HCT116 (cell line): ENCODE data around the gene FBXO31. TPM values are rescaled to one million over a fixed set of nuclear protein-coding genes. Genes with fewer than 3 reads are reported as not detected.

Source experiments
- ATAC-seq: fragments of 200-7000 bp; cut with Tn5 transposase; 2 replicates; pipeline ENCODE4 v1.9.1; 2020; ENCODE audit warnings: mild to moderate bottlenecking, moderate library complexity
- BruUV-seq: library from RNA; stranded (reverse); fragments of 400-500 nt; replicated peaks from 2 replicates; lab custom pipeline; 2021; lab: Mats Ljungman, UMichigan
- CTCF ChIA-PET: fragments of 300-600 bp; sonication (Branson Sonifier 250); formaldehyde crosslinking; loops from one replicate; lab custom pipeline; 2021; ENCODE audit warnings: antibody characterized with exemption; lab: Charles Lee
- POLR2A ChIA-PET: fragments of 300-600, 350-600 bp; sonication (Branson Sonifier 250); formaldehyde crosslinking; loops from one replicate; lab custom pipeline; 2021; ENCODE audit warnings: antibody characterized with exemption; lab: Charles Lee
- RAD21 ChIA-PET, 2 experiments: fragments of 300-600 bp; sonication (Branson Sonifier 250); formaldehyde crosslinking; loops; one replicate each; lab custom pipeline; 2023; ENCODE audit warnings: low total read pairs in 2 of 2; ENCODE audit not compliant: uncharacterized antibody in 2 of 2, unreplicated experiment in 2 of 2, low non-redundant PET in 1 of 2; lab: Charles Lee
- DNase-seq: peaks from one replicate; pipeline ENCODE4 v3.0.0-alpha.2; 2010; ENCODE audit warnings: low read depth, low spot score
- H2AFZ ChIP-seq: fragments of 200-600 bp; shearing (Covaris generic), sonication (generic); 2 replicates; pipeline ENCODE4 v1.6.1; 2017; ENCODE audit warnings: low read depth, mixed run types, mixed read lengths, antibody characterized with exemption, low read length; ENCODE audit not compliant: poor library complexity, severe bottlenecking
- H3K27ac ChIP-seq: 2 replicates; pipeline ENCODE4 v1.5.1; 2012; ENCODE audit warnings: low read depth, low read length
- H3K27me3 ChIP-seq: fragments of 200-600 bp; sonication (generic); 2 replicates; pipeline ENCODE4 v1.6.1; 2016; ENCODE audit warnings: mixed run types, low read length, mixed read lengths; ENCODE audit not compliant: insufficient read depth
- H3K36me3 ChIP-seq, 2 experiments: fragments of 200-500 bp in 1 of 2; fragments of 200-600 bp in 1 of 2; sonication (Bioruptor generic) in 1 of 2; sonication (generic) in 1 of 2; 2 replicates each; pipeline versions ENCODE4 v1.5.1 to v1.6.1; 2014 to 2016; ENCODE audit warnings: low read length in 2 of 2, inconsistent platforms in 1 of 2, mixed read lengths in 1 of 2, mixed run types in 1 of 2; ENCODE audit not compliant: insufficient read depth in 2 of 2, control insufficient read depth in 1 of 2
- H3K4me1 ChIP-seq, 2 experiments: fragments of 200-600 bp in 1 of 2; sonication (generic) in 1 of 2; 2 replicates each; pipeline versions ENCODE4 v1.5.1 to v1.6.1; 2012 to 2017; ENCODE audit warnings: low read length in 2 of 2, inconsistent platforms in 1 of 2, mild to moderate bottlenecking in 1 of 2, mixed read lengths in 1 of 2, mixed run types in 1 of 2, moderate library complexity in 1 of 2; ENCODE audit not compliant: insufficient read depth in 2 of 2, control insufficient read depth in 1 of 2
- H3K4me2 ChIP-seq: fragments of 200-600 bp; sonication (generic); 2 replicates; pipeline ENCODE4 v1.6.1; 2017; ENCODE audit warnings: mixed run types, low read length, mixed read lengths
- H3K4me3 ChIP-seq, 2 experiments: fragments of 200-600 bp in 1 of 2; sonication (generic) in 1 of 2; replicated peaks in 1 of 2; 2 replicates each; pipeline ENCODE4 v1.5.1; 2011 to 2016; ENCODE audit warnings: low read length in 2 of 2, control low read depth in 1 of 2, low read depth in 1 of 2, mild to moderate bottlenecking in 1 of 2, mixed read lengths in 1 of 2, mixed run types in 1 of 2
- H3K79me2 ChIP-seq: fragments of 200-600 bp; sonication (generic); 2 replicates; pipeline ENCODE4 v1.6.1; 2017; ENCODE audit warnings: mild to moderate bottlenecking, mixed run types, low read length, moderate library complexity, mixed read lengths; ENCODE audit not compliant: insufficient read depth
- H3K9ac ChIP-seq: fragments of 200-600 bp; sonication (generic); 2 replicates; pipeline ENCODE4 v1.6.1; 2016; ENCODE audit warnings: low read length, mixed read lengths
- H3K9me2 ChIP-seq: fragments of 200-600 bp; sonication (generic), shearing (Covaris generic); 2 replicates; pipeline ENCODE4 v1.6.1; 2017; ENCODE audit warnings: mixed run types, mild to moderate bottlenecking, moderate library complexity; ENCODE audit not compliant: insufficient read depth
- H3K9me3 ChIP-seq, 2 experiments: fragments of 200-500 bp in 1 of 2; fragments of 200-600 bp in 1 of 2; sonication (Bioruptor generic) in 1 of 2; sonication (generic) in 1 of 2; 2 replicates each; pipeline ENCODE4 v1.6.1; 2014 to 2017; ENCODE audit warnings: low read length in 2 of 2, mixed read lengths in 2 of 2, inconsistent platforms in 1 of 2, low read depth in 1 of 2, mild to moderate bottlenecking in 1 of 2, mixed run types in 1 of 2, moderate library complexity in 1 of 2; ENCODE audit not compliant: control insufficient read depth in 1 of 2, insufficient read depth in 1 of 2
- H4K20me1 ChIP-seq: fragments of 200-600 bp; sonication (generic), shearing (Covaris generic); 2 replicates; pipeline ENCODE4 v1.6.1; 2017; ENCODE audit warnings: mixed run types, mild to moderate bottlenecking, moderate library complexity; ENCODE audit not compliant: insufficient read depth
- ATF3 ChIP-seq: IDR thresholded peaks from 2 replicates; pipeline ENCODE4 v1.6.1; 2012
- CBX3 ChIP-seq: IDR thresholded peaks from 2 replicates; pipeline ENCODE4 v1.6.1; 2012; ENCODE audit warnings: low read depth
- CEBPB ChIP-seq: IDR thresholded peaks from 2 replicates; pipeline ENCODE4 v1.6.1; 2012; ENCODE audit warnings: low read depth
- JUND ChIP-seq: IDR thresholded peaks from 2 replicates; pipeline ENCODE4 v1.6.1; 2012
- MAX ChIP-seq: IDR thresholded peaks from 2 replicates; pipeline ENCODE4 v1.6.1; 2012
- POLR2A ChIP-seq: IDR thresholded peaks from 2 replicates; pipeline ENCODE4 v1.7.0; 2011; ENCODE audit warnings: borderline replicate concordance; ENCODE audit not compliant: insufficient read depth, insufficient read length; ENCODE audit errors: extremely low read depth
- SP1 ChIP-seq: IDR thresholded peaks from 2 replicates; pipeline ENCODE4 v1.6.1; 2012; ENCODE audit warnings: low read depth
- SRF ChIP-seq: IDR thresholded peaks from 2 replicates; pipeline ENCODE4 v1.6.1; 2012; ENCODE audit warnings: low read depth
- TCF7L2 ChIP-seq: IDR thresholded peaks from 2 replicates; pipeline ENCODE4 v1.7.0; 2011; ENCODE audit warnings: borderline replicate concordance, inconsistent platforms; ENCODE audit not compliant: insufficient read depth, insufficient read length; ENCODE audit errors: extremely low read depth
- YY1 ChIP-seq: IDR thresholded peaks from 2 replicates; pipeline ENCODE4 v1.6.1; 2011; ENCODE audit warnings: low read length, low read depth, moderate library complexity, mild to moderate bottlenecking; ENCODE audit not compliant: insufficient replicate concordance; ENCODE audit errors: extremely low read depth
- intact Hi-C: fragments of 100-400 bp; cut with micrococcal nuclease; formaldehyde crosslinking; loops from 2 replicates; pipeline ENCODE4 v1.10.0; 2022
- total RNA-seq: library from RNA; stranded (reverse); gene quantifications from one replicate; pipeline ENCODE4 v1.2.1, GENCODE V29; 2021; ENCODE audit not compliant: unreplicated experiment

The FBXO31 gene
- total RNA-seq, 1 experiment from 2014 or later, result 52.1 TPM

GRCh38 chr16:87321336-87322107 lies 62.1 kb downstream of the FBXO31 start:
- BruUV-seq, result no TSS peak
- no peak overlapping the region for H3K4me3 ChIP-seq
- H3K36me3 ChIP-seq, result peaks cover 0 to 4% of the 10 kb centered on the region in 2 experiments; a peak in 1 of 4 replicates
- peaks cover 7 to 22% of the 10 kb centered on the region in 2 experiments; a peak in 3 of 4 replicates for H3K4me1 ChIP-seq
- peaks cover 19% of the 10 kb centered on the region for H3K79me2 ChIP-seq
- intact Hi-C loops, result no loop called here
- H3K27me3 ChIP-seq, result no peaks in the 10 kb centered on the region
- H3K4me2 ChIP-seq, result no peak overlapping the region
- no peaks in the 10 kb centered on the region for H3K9me2 ChIP-seq
- no peak for TF ChIP-seq YY1
- TF ChIP-seq CBX3, result no peak
- no peak for TF ChIP-seq MAX
- no peak for TF ChIP-seq CEBPB
- TF ChIP-seq TCF7L2, result no peak
- TF ChIP-seq POLR2A, result no peak
- TF ChIP-seq JUND, result no peak
- TF ChIP-seq SP1, result no peak
- no peak for TF ChIP-seq ATF3
- TF ChIP-seq SRF, result no peak
- no peak overlapping the region for H3K27ac ChIP-seq
- H3K9me3 ChIP-seq, result no peaks in the 10 kb centered on the region
- ATAC-seq, result no peak
- no peak overlapping the region for H3K9ac ChIP-seq
- no peak overlapping the region for H2AFZ ChIP-seq
- DNase-seq, result no peak
- RAD21 ChIA-PET, result no interaction called here
- POLR2A ChIA-PET, result no interaction called here
- CTCF ChIA-PET, result interaction anchor here (0.6 to 1.2 kb wide), 2 partner anchors 24 to 252 kb away, joined by 3 to 4 read pairs; no protein-coding TSS in a partner anchor
- peaks cover 6% of the 10 kb centered on the region; the same call in 1 of the 2 replicates for H4K20me1 ChIP-seq
